ENCODE measurements around the gene ACAA1. TPM values are rescaled to one million over a fixed set of nuclear protein-coding genes. Genes with fewer than 3 reads are reported as not detected.

ACAA1 gene
- total RNA-seq, 1 donor from 2014 or later, result 81.7 TPM

DNA sequence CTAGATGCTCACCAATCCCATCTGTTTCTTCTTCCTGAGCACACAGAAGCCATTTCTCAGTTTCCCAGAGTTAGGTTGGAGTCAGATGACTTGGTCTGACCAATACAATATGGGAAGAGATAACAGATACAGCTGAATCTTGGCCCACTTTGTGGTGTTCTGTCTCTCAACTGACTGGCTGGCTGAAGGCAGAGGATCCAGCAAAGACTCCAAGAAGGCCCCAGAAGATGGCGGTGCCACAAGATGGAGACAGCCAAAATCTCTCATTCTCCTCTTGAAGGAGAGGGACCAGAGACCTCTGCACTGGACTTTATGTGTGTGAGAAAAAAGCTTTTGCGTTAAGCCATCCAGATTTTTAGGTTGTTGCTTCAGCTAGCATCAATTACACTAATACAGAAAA is 20.2 kb upstream of the ACAA1 start:
- Histone ChIP-seq H3K9me3 (no peaks in the 10 kb centered on the region), H3K27me3 (no peaks in the 10 kb centered on the region), H3K36me3 (no peaks in the 10 kb centered on the region), H3K4me1 (peaks cover 15% of the 10 kb centered on the region), H3K27ac (no peak overlapping the region), H3K4me3 (no peak overlapping the region)
- intact Hi-C loops (cut with DNase I), result no loop called here
- TF ChIP-seq, protein P1, sequence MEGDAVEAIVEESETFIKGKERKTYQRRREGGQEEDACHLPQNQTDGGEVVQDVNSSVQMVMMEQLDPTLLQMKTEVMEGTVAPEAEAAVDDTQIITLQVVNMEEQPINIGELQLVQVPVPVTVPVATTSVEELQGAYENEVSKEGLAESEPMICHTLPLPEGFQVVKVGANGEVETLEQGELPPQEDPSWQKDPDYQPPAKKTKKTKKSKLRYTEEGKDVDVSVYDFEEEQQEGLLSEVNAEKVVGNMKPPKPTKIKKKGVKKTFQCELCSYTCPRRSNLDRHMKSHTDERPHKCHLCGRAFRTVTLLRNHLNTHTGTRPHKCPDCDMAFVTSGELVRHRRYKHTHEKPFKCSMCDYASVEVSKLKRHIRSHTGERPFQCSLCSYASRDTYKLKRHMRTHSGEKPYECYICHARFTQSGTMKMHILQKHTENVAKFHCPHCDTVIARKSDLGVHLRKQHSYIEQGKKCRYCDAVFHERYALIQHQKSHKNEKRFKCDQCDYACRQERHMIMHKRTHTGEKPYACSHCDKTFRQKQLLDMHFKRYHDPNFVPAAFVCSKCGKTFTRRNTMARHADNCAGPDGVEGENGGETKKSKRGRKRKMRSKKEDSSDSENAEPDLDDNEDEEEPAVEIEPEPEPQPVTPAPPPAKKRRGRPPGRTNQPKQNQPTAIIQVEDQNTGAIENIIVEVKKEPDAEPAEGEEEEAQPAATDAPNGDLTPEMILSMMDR (IDR thresholded peaks at IDR 0.05), result no peak
- no peak for DNase-seq
- ATAC-seq, result no peak

DNA sequence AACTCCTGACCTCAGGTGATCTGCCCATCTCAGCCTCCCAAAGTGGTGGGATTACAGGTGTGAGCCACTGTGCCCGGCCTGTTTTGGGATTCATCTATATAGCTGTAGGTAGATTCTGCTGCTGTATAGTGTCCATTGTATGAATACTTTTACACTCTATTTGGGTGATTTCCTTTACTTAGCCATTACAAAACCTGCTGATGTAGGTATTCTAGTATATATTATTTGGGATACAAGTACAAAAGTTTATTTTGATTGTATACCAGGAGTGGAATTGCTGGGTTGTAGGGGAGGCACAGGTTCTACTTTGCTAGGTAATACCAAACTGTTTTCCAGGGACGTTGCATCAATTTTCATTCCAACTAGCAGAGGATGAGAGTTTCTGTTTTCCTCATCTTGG is 18.9 kb upstream of the ACAA1 start:
- H3K27me3 ChIP-seq, result no peaks in the 10 kb centered on the region
- no peak for ATAC-seq
- no peak overlapping the region for H3K27ac ChIP-seq
- TF ChIP-seq, protein P1 (IDR thresholded peaks at IDR 0.05), result no peak
- H3K4me1 ChIP-seq, result peaks cover 21% of the 10 kb centered on the region
- DNase-seq, result no peak
- no peak overlapping the region for H3K4me3 ChIP-seq
- intact Hi-C loops (cut with DNase I), result no loop called here
- no peaks in the 10 kb centered on the region for H3K9me3 ChIP-seq
- H3K36me3 ChIP-seq, result no peaks in the 10 kb centered on the region

DNA sequence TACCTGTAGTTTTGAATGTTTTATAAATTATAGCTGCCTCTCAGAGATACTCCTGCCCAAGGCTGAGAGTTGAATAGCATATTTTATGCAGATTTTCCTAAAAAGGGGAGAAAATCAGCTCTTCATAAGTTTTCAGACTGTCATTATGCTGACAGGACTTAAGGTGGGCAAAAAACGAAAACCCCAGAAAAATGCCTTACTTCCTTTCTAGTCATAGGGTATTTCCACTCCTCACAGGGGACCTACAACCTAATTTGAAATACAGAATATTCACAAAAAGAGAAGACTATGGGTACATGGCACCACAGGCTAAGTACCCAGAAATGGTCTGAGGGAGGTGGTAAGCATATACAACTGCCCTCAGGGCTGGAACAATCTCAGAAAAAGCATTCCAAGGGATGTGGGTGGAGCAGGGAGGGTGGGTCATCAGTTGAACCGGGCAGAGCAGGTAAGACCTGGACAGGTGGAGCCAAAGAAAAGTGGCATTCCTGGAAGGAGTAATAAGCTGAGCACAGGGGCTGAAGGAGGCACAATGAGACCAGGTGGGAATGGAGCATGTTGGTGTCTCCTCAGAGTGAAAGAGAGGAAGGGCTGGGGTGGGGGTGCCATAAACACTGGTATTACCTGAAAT is 17.8 kb upstream of the ACAA1 start:
- Histone ChIP-seq H3K27ac (no peak overlapping the region), H3K9me3 (no peaks in the 10 kb centered on the region)

DNA sequence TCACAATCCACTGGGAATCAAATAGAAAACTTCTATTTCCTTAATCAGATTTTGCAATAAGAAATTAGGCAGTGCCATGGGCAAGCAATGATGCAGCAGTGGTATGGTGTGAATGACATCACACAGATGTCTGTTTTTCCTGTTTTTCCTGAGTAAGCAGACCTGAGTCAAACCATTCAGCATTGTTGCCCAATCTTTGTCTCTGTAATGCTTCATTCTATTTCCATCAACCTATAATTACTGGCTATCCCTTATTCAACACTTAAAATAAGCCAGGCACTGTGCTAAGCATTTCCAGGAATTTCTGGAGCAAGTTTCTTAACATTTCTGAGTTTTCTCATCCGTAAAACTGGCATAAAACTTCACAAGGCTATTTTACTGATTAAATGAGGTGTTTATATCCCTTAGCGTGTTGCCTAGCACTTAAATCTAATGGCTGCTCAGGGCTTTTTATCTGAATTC is 17.1 kb upstream of the ACAA1 start:
- intact Hi-C loops (cut with DNase I), result no loop called here
- no peaks in the 10 kb centered on the region for H3K9me3 ChIP-seq
- DNase-seq (no peak), ATAC-seq (peak; percentile 55)
- no peaks in the 10 kb centered on the region for H3K36me3 ChIP-seq
- no peak overlapping the region for H3K4me3 ChIP-seq
- H3K4me1 ChIP-seq, result peaks cover 21% of the 10 kb centered on the region
- TF ChIP-seq, protein P1 (IDR thresholded peaks at IDR 0.05), result no peak
- H3K27ac ChIP-seq, result no peak overlapping the region
- no peaks in the 10 kb centered on the region for H3K27me3 ChIP-seq

More for the DNA sequence above, 17.8 kb upstream of the ACAA1 start:
- Histone ChIP-seq H3K4me1 (peaks cover 21% of the 10 kb centered on the region), H3K27me3 (no peaks in the 10 kb centered on the region), H3K4me3 (no peak overlapping the region), H3K36me3 (no peaks in the 10 kb centered on the region)
- intact Hi-C loops (cut with DNase I), result no loop called here
- ATAC-seq (peak; percentile 70), DNase-seq (no peak)
- TF ChIP-seq, protein P1 (IDR thresholded peaks at IDR 0.05), result no peak

DNA sequence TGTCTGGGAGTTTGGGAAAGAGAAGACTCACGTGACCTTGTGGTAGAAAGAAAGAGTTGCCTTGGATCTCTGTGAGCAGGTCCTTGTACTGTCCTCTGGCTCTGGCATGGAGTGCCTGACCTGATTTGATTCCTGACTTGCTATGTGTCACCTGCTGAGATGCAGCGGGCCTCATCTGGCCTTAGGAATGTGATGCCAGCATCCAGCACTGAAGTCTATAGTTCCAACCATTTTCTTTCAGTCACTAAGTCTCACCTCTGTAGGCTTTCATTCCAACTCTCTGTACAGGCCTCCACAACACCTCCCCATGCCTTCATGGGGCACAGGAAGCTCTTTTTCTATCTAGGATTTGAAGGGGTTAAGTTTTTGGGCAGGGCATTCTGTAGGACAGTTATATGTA is 16.3 kb upstream of the ACAA1 start:
- H3K36me3 ChIP-seq, result no peaks in the 10 kb centered on the region
- intact Hi-C loops (cut with DNase I), result no loop called here
- H3K27ac ChIP-seq, result peak overlapping the region; percentile 17
- no peaks in the 10 kb centered on the region for H3K9me3 ChIP-seq
- H3K4me3 ChIP-seq, result no peak overlapping the region
- H3K4me1 ChIP-seq, result peaks cover 21% of the 10 kb centered on the region
- TF ChIP-seq, protein P1 (IDR thresholded peaks at IDR 0.05), result no peak
- DNase-seq (no peak), ATAC-seq (no peak)
- H3K27me3 ChIP-seq, result no peaks in the 10 kb centered on the region

DNA sequence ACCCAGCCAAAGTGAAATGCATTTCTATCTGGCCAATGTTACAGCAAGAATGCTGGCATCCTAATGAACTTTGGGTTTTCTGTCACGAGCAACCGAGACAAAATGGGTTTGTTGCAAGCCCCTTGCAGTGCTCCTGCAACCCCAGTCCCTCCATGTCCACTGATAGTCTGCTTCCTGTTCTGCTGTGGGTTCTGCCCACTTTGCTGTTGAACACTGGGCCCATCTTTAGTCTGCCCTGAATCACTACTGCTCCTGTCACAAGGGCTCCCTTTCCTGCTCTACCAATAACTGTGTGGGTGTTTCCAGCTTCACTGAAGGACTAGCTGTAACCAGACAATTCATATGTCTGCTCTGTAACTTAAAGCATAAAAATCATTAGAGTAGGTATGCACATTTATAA is 15.7 kb upstream of the ACAA1 start:
- Histone ChIP-seq H3K36me3 (no peaks in the 10 kb centered on the region), H3K27me3 (no peaks in the 10 kb centered on the region), H3K4me3 (no peak overlapping the region), H3K4me1 (peaks cover 21% of the 10 kb centered on the region), H3K27ac (no peak overlapping the region), H3K9me3 (no peaks in the 10 kb centered on the region)
- ATAC-seq, result peak; percentile 72
- TF ChIP-seq, protein P1 (IDR thresholded peaks at IDR 0.05), result no peak
- DNase-seq, result no peak
- intact Hi-C loops (cut with DNase I), result no loop called here
